Esophagus squamous epithelium (tissue), 4 donors: ENCODE measurements around the gene FAAH2.

ENCODE experiments used
- POLR2A ChIP-seq, 4 donors: fragments of 450-650 bp; IDR thresholded peaks; one replicate each; pipeline ENCODE4 v1.6.1; 2017; ENCODE audit warnings: antibody characterized with exemption in 4 of 4, mild to moderate bottlenecking in 4 of 4, moderate library complexity in 3 of 4
- TF ChIP-seq, protein P1 (sequence below), 6 experiments: fragments of 450-650 bp in 4 of 6; fragments of 200-600 bp in 2 of 6; sonication (generic) in 2 of 6; IDR thresholded peaks; one replicate each; pipeline ENCODE4 v1.5.1; 2016 to 2019; ENCODE audit warnings: antibody characterized with exemption in 6 of 6, mild to moderate bottlenecking in 4 of 6, moderate library complexity in 4 of 6

DNA sequence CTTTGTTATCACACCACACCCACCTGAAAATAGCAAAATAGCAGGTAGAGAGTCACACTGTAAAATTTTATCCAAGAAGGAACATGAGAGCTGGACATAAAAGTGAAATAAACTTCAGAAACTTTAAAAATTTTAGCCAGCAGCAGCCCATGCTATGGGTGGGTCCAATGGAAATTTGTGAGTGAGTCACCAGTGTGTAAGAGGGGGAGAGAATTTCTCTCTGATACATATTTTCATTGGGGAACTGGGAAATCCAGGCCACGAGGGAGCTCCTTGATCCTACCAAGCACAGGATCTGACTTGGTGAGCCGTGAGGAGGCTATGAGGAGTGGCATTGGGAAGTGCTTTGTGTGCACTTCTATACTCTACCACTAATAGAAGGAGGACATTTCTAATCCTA, 136.3 kb downstream of the FAAH2 start:
- TF ChIP-seq, protein P1, sequence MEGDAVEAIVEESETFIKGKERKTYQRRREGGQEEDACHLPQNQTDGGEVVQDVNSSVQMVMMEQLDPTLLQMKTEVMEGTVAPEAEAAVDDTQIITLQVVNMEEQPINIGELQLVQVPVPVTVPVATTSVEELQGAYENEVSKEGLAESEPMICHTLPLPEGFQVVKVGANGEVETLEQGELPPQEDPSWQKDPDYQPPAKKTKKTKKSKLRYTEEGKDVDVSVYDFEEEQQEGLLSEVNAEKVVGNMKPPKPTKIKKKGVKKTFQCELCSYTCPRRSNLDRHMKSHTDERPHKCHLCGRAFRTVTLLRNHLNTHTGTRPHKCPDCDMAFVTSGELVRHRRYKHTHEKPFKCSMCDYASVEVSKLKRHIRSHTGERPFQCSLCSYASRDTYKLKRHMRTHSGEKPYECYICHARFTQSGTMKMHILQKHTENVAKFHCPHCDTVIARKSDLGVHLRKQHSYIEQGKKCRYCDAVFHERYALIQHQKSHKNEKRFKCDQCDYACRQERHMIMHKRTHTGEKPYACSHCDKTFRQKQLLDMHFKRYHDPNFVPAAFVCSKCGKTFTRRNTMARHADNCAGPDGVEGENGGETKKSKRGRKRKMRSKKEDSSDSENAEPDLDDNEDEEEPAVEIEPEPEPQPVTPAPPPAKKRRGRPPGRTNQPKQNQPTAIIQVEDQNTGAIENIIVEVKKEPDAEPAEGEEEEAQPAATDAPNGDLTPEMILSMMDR (IDR thresholded peaks at IDR 0.05), result no peak
- no peak for TF ChIP-seq POLR2A (IDR thresholded peaks at IDR 0.05)
